GM19240 (cell line): ENCODE results near the gene GADL1.

Source experiments
- DNase-seq: peaks from one replicate; pipeline ENCODE4 v3.0.0; 2011; ENCODE audit warnings: low spot score; ENCODE audit not compliant: insufficient read length

GADL1 gene

GRCh38 chr3:30695302-30696061, 199.0 kb downstream of the GADL1 start:
- DNase-seq, result no peak

- DNase-seq, result no peak
Observed at GRCh38 chr3:30694668-30695067, 199.8 kb downstream of the GADL1 start.

- no peak for DNase-seq
Observed at GRCh38 chr3:30694148-30694547, 200.3 kb downstream of the GADL1 start.

GRCh38 chr3:30693470-30694120, 200.9 kb downstream of the GADL1 start:
- peak; percentile 11 for DNase-seq

- DNase-seq, result no peak
Observed at GRCh38 chr3:30692498-30693130, 201.8 kb downstream of the GADL1 start.

- DNase-seq, result no peak
Observed at GRCh38 chr3:30691944-30692343, 202.5 kb downstream of the GADL1 start.

- DNase-seq, result no peak
Observed at GRCh38 chr3:30691249-30691880, 203.1 kb downstream of the GADL1 start.

GRCh38 chr3:30690199-30690598, 204.3 kb downstream of the GADL1 start:
- no peak for DNase-seq

GRCh38 chr3:30688776-30689641, 205.5 kb downstream of the GADL1 start:
- no peak for DNase-seq

GRCh38 chr3:30687930-30688570, 206.4 kb downstream of the GADL1 start:
- no peak for DNase-seq

- DNase-seq, result no peak
Observed at GRCh38 chr3:30686799-30687198, 207.7 kb downstream of the GADL1 start.

GRCh38 chr3:30686176-30686575, 208.3 kb downstream of the GADL1 start:
- DNase-seq, result no peak

GRCh38 chr3:30685267-30685667, 209.2 kb downstream of the GADL1 start:
- DNase-seq, result no peak

GRCh38 chr3:30684356-30684755, 210.1 kb downstream of the GADL1 start:
- no peak for DNase-seq

GRCh38 chr3:30683769-30684168, 210.7 kb downstream of the GADL1 start:
- no peak for DNase-seq

- DNase-seq, result no peak
Observed at GRCh38 chr3:30682434-30683155, 211.9 kb downstream of the GADL1 start.

- DNase-seq, result no peak
Observed at GRCh38 chr3:30681649-30682211, 212.7 kb downstream of the GADL1 start.

GRCh38 chr3:30680789-30681648, 213.4 kb downstream of the GADL1 start:
- no peak for DNase-seq

- no peak for DNase-seq
Observed at GRCh38 chr3:30679045-30679444, 215.4 kb downstream of the GADL1 start.
